Osteocyte (in vitro differentiated cells): ENCODE measurements around the gene PPP2R5C. TPM values are rescaled to one million over a fixed set of nuclear protein-coding genes. Genes with fewer than 3 reads are reported as not detected.

ENCODE experiments used
- DNase-seq: peaks from one replicate; pipeline ENCODE4 v3.0.0; 2021; ENCODE audit warnings: mixed read lengths; ENCODE audit not compliant: unreplicated experiment; ENCODE audit errors: extremely low spot score
- H3K27ac Mint-ChIP-seq: one replicate; pipeline ENCODE4 v1.8.0; 2021; ENCODE audit warnings: mild to moderate bottlenecking, mixed read lengths; ENCODE audit not compliant: unreplicated experiment
- H3K27me3 Mint-ChIP-seq: one replicate; pipeline ENCODE4 v1.8.0; 2021; ENCODE audit warnings: mixed read lengths; ENCODE audit not compliant: unreplicated experiment
- H3K36me3 Mint-ChIP-seq: one replicate; pipeline ENCODE4 v1.8.0; 2021; ENCODE audit warnings: mixed read lengths; ENCODE audit not compliant: unreplicated experiment
- H3K4me1 Mint-ChIP-seq: one replicate; pipeline ENCODE4 v1.8.0; 2021; ENCODE audit warnings: mixed read lengths; ENCODE audit not compliant: unreplicated experiment
- H3K4me3 Mint-ChIP-seq: one replicate; pipeline ENCODE4 v1.8.0; 2021; ENCODE audit warnings: mild to moderate bottlenecking, moderate library complexity, mixed read lengths; ENCODE audit not compliant: unreplicated experiment
- H3K9me3 Mint-ChIP-seq: one replicate; pipeline ENCODE4 v1.8.0; 2021; ENCODE audit warnings: mixed read lengths; ENCODE audit not compliant: unreplicated experiment
- total RNA-seq: library from RNA; stranded (reverse); gene quantifications from 2 replicates; pipeline ENCODE4 v1.2.1, GENCODE V29; 2021
- TF ChIP-seq, protein P1 (sequence below): fragments of 200-600 bp; sonication (generic); IDR thresholded peaks from 2 replicates; pipeline ENCODE4 v1.5.0; 2021; ENCODE audit warnings: antibody characterized with exemption, mild to moderate bottlenecking, moderate library complexity

The PPP2R5C gene
- total RNA-seq, 1 donor from 2014 or later = 116 TPM

DNA sequence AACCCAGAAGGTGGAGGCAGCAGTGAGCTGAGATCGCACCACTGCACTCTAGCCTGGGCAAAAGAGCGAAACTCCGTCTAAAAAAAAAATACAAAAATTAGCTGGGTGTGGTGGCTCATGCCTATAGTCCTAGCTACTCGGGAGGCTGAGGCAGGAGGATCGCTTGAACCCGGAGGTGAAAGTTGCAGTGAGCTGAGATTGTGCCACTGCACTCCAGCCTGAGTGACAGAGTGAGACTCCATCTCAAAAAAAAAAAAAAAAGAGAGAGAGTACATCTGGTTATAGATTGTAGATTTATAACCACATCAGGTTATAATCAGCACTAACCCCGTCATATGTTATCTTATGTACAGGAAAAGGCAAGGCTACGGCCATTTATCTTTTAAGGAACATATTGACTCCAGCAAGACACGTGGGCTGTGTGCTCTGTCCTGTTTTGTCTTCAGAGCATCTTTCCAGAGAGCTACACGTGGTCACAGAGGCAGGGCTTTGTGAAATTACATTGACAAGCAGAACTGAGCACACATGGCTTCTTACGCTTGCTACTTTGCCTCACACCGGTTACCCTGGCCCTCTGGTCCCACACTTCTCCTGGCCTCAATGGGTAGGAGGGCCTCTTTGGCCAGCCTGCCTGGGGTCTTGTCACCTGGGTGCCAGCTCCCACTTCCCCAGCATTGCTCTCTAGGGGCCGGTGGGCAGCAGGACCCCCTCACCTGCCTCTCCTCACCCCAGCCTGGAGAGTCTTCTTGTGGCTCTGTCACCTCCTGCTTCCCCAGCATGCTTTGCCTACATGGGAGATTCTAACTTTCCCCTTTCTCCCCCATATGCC is 196.1 kb downstream of the PPP2R5C start:
- TF ChIP-seq, protein P1, sequence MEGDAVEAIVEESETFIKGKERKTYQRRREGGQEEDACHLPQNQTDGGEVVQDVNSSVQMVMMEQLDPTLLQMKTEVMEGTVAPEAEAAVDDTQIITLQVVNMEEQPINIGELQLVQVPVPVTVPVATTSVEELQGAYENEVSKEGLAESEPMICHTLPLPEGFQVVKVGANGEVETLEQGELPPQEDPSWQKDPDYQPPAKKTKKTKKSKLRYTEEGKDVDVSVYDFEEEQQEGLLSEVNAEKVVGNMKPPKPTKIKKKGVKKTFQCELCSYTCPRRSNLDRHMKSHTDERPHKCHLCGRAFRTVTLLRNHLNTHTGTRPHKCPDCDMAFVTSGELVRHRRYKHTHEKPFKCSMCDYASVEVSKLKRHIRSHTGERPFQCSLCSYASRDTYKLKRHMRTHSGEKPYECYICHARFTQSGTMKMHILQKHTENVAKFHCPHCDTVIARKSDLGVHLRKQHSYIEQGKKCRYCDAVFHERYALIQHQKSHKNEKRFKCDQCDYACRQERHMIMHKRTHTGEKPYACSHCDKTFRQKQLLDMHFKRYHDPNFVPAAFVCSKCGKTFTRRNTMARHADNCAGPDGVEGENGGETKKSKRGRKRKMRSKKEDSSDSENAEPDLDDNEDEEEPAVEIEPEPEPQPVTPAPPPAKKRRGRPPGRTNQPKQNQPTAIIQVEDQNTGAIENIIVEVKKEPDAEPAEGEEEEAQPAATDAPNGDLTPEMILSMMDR = no peak
- no peaks in the 10 kb centered on the region for H3K36me3 Mint-ChIP-seq
- H3K4me3 Mint-ChIP-seq = no peak overlapping the region
- no peak for DNase-seq
- H3K27me3 Mint-ChIP-seq = no peaks in the 10 kb centered on the region
- no peak overlapping the region for H3K27ac Mint-ChIP-seq
- no peaks in the 10 kb centered on the region for H3K9me3 Mint-ChIP-seq
- peaks cover 14% of the 10 kb centered on the region for H3K4me1 Mint-ChIP-seq

DNA sequence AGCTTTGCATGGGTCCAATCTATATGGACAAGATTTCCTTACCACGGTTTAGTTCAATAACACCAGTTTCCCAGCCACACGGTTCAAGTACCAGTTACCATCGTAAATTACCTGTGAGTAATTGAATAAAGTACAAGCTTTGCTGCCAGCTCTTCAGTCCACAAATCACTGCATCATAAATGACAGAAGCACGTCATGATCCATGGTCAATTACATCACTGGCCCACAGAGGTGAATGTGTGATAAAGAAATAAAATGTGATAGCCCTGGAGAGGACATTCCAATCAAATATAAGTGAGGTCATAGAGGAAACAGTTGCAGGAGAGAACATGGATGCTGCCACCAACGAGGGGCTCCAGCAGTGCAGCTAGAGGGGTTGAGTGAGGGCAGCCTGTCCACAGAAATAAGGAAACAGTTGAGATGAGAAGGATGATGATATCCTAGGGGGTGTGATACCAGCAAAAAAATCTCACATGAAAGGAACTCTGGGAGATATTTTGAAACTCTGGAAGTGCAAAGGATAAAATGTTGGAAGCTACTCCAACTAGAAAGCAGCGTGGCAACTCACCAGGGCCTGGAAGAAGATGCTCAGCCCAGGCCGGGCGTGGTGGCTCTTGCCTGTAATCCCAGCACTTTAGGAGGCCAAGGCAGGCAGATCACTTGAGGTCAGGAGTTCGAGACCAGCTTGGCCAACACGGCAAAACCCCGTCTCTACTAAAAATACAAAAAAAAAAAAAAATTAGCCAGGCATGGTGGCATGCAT is 197.1 kb downstream of the PPP2R5C start:
- H3K36me3 Mint-ChIP-seq = no peaks in the 10 kb centered on the region
- DNase-seq = no peak
- no peak overlapping the region for H3K27ac Mint-ChIP-seq
- no peak overlapping the region for H3K4me3 Mint-ChIP-seq
- peaks cover 23% of the 10 kb centered on the region for H3K4me1 Mint-ChIP-seq
- H3K27me3 Mint-ChIP-seq = no peaks in the 10 kb centered on the region
- TF ChIP-seq, protein P1 = no peak
- no peaks in the 10 kb centered on the region for H3K9me3 Mint-ChIP-seq

DNA sequence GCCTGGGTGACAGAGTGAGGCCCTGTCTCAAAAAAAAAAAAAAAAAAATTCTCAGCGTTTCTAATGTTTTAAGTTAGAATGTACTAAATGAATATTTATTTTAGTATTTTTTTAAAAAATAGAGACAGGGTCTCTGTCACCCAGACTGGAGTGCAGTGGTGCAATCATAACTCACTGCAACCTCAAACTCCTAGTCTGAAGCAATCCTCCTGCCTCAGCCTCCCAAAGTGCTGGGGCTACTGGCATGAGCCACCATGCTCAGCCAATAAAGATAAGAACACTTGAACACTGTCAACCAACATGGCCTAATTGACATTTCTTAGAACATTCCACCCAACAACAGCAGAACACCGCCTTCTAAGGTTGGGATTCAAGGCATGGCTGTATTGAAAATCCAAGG is 197.8 kb downstream of the PPP2R5C start:
- H3K36me3 Mint-ChIP-seq = no peaks in the 10 kb centered on the region
- TF ChIP-seq, protein P1 = no peak
- H3K27me3 Mint-ChIP-seq = no peaks in the 10 kb centered on the region
- no peak for DNase-seq
- H3K9me3 Mint-ChIP-seq = no peaks in the 10 kb centered on the region
- H3K4me3 Mint-ChIP-seq = no peak overlapping the region
- peaks cover 29% of the 10 kb centered on the region for H3K4me1 Mint-ChIP-seq
- H3K27ac Mint-ChIP-seq = no peak overlapping the region

DNA sequence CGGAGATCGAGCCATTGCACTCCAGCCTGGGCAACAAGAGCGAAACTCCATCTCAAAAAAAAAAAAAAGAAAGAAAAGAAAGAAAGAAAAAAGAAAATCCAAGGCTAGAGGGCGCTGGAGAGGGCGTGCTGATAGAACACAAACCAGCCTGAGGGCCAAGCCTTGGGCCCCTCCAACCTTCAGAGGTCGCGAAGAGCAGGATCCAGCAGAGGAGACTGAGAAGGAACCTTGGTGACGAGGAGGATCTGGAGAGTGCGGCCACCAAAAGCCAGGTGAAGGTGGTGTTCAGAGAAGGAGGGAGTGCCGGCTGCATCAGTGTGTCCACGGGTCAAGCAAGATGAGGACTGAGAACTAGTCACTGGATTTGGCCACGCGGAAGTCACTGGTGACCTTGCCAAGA is 198.7 kb downstream of the PPP2R5C start:
- no peaks in the 10 kb centered on the region for H3K36me3 Mint-ChIP-seq

More for the DNA sequence above, 198.7 kb downstream of the PPP2R5C start:
- Mint-ChIP-seq H3K27me3 (no peaks in the 10 kb centered on the region), H3K4me1 (peaks cover 29% of the 10 kb centered on the region), H3K4me3 (no peak overlapping the region), H3K9me3 (no peaks in the 10 kb centered on the region), H3K27ac (no peak overlapping the region)
- DNase-seq = no peak
- TF ChIP-seq, protein P1 = peak; percentile 54
